ENCODE results near the gene TMEM50B. TPM values are rescaled to one million over a fixed set of nuclear protein-coding genes. Genes with fewer than 3 reads are reported as not detected.
"Not testable (repeated sequence)": the region's sequence is repeated elsewhere in the genome, so short reads cannot be mapped to it uniquely, and the experiment has no call there.

The TMEM50B gene
- total RNA-seq, 1 donor from 2014 or later: 39.5 TPM

GRCh38 chr21:33512481-33512880 is 32.7 kb upstream of the TMEM50B start:
- H3K27me3 Mint-ChIP-seq (ENCODE audit: low read depth): no peaks in the 10 kb centered on the region
- H3K4me3 Mint-ChIP-seq: no peak overlapping the region
- no peaks in the 10 kb centered on the region for H3K4me1 Mint-ChIP-seq
- H3K27ac Mint-ChIP-seq: no peak overlapping the region
- no peaks in the 10 kb centered on the region for H3K9me3 Mint-ChIP-seq
- peaks cover 52% of the 10 kb centered on the region for H3K36me3 Mint-ChIP-seq
- DNase-seq (ENCODE audit: low spot score in 2 of 2, unreplicated experiment in 2 of 2): no peak
- TF ChIP-seq CTCF (IDR thresholded peaks at IDR 0.05; ENCODE audit: unreplicated experiment): no peak

GRCh38 chr21:33511639-33512038 is 31.9 kb upstream of the TMEM50B start:
- Mint-ChIP-seq H3K27ac (no peak overlapping the region), H3K36me3 (peaks cover 51% of the 10 kb centered on the region), H3K27me3 (ENCODE audit: low read depth) (no peaks in the 10 kb centered on the region), H3K4me1 (no peaks in the 10 kb centered on the region), H3K9me3 (peaks cover 6% of the 10 kb centered on the region), H3K4me3 (no peak overlapping the region)
- TF ChIP-seq CTCF (IDR thresholded peaks at IDR 0.05; ENCODE audit: unreplicated experiment): no peak
- DNase-seq (ENCODE audit: low spot score in 2 of 2, unreplicated experiment in 2 of 2): no peak

GRCh38 chr21:33510826-33511225 is 31.1 kb upstream of the TMEM50B start:
- Mint-ChIP-seq H3K27ac (no peak overlapping the region), H3K4me1 (no peaks in the 10 kb centered on the region), H3K27me3 (ENCODE audit: low read depth) (no peaks in the 10 kb centered on the region), H3K9me3 (peaks cover 9% of the 10 kb centered on the region), H3K4me3 (no peak overlapping the region), H3K36me3 (peaks cover 49% of the 10 kb centered on the region)
- DNase-seq (ENCODE audit: low spot score in 2 of 2, unreplicated experiment in 2 of 2): no peak
- no peak for TF ChIP-seq CTCF (IDR thresholded peaks at IDR 0.05; ENCODE audit: unreplicated experiment)

GRCh38 chr21:33507003-33507402 is 27.2 kb upstream of the TMEM50B start:
- not testable (repeated sequence) for H3K4me3 Mint-ChIP-seq; H3K27me3 Mint-ChIP-seq (ENCODE audit: low read depth); H3K4me1 Mint-ChIP-seq; H3K27ac Mint-ChIP-seq; DNase-seq (ENCODE audit: low spot score in 2 of 2, unreplicated experiment in 2 of 2); H3K9me3 Mint-ChIP-seq
- H3K36me3 Mint-ChIP-seq: peaks cover 62% of the 10 kb centered on the region

GRCh38 chr21:33505833-33506232 is 26.1 kb upstream of the TMEM50B start:
- Mint-ChIP-seq H3K4me1 (no peaks in the 10 kb centered on the region), H3K27ac (no peak overlapping the region), H3K27me3 (ENCODE audit: low read depth) (no peaks in the 10 kb centered on the region), H3K4me3 (no peak overlapping the region), H3K9me3 (peaks cover 9% of the 10 kb centered on the region), H3K36me3 (peaks cover 52% of the 10 kb centered on the region)
- no peak for TF ChIP-seq CTCF (IDR thresholded peaks at IDR 0.05; ENCODE audit: unreplicated experiment)
- no peak for DNase-seq (ENCODE audit: low spot score in 2 of 2, unreplicated experiment in 2 of 2)

GRCh38 chr21:33496345-33496744 is 16.6 kb upstream of the TMEM50B start:
- Mint-ChIP-seq H3K4me1 (peaks cover 7% of the 10 kb centered on the region), H3K27ac (no peak overlapping the region), H3K36me3 (no peaks in the 10 kb centered on the region), H3K9me3 (no peaks in the 10 kb centered on the region), H3K27me3 (ENCODE audit: low read depth) (no peaks in the 10 kb centered on the region), H3K4me3 (no peak overlapping the region)
- no peak for TF ChIP-seq CTCF (IDR thresholded peaks at IDR 0.05; ENCODE audit: unreplicated experiment)
- DNase-seq (ENCODE audit: low spot score in 2 of 2, unreplicated experiment in 2 of 2): no peak

Measured in mesothelial cell of epicardium (in vitro differentiated cells).